ENCODE measurements around the gene CTNNBIP1.
A peak's percentile ranks its signal among the peaks of the same experiment; 100 is the strongest.

CTNNBIP1 gene

GRCh38 chr1:9910423-9911178 lies 532 bp upstream of the CTNNBIP1 start:
- Mint-ChIP-seq H3K4me3 (peak overlapping the region; percentile 94), H3K27ac (peak overlapping the region; percentile 95), H3K4me1 (ENCODE audit: low read depth) (peaks cover 30% of the 10 kb centered on the region), H3K27me3 (no peaks in the 10 kb centered on the region), H3K9me3 (no peaks in the 10 kb centered on the region), H3K36me3 (ENCODE audit: low read depth) (no peaks in the 10 kb centered on the region)

DNA sequence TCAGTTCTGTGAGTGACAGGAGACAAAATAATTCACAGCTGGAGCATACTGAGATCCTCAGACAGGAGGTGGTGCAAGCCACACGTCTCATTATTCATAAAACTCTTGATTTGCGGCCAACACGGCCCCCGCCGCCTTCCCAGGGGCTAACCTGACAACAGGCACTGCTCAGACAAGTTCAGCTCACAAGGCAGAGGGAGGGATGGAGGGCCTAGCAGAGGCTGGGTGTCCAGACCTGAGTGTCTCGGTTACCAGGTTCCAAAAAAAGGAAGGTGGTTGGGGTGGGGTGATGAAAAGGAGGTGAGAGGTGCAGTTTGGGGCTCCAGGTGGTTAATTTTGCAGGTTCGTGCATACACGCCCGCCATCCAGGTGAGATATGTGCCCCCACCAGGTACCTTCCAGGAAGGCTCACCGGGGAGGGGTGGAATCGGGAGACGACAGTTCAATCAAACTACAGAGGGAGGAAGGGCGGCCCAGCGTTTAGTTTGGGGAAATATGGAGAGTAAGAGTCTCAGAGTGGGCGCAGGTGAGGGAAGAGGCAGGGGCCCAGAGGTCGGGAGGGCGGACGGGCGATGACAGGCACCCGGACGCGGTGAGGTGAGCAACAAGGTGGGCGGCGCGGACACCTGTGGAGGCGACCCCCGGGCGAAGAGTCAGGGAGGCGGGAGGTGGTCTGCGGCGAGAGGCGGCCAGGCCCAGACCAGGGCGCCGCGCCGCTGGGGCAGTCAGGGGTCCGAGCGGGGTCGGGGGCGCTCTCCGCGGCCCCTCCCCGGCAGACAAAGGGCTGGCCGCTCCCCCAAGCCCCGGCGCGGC lies 629 bp downstream of the CTNNBIP1 start:
- Mint-ChIP-seq H3K36me3 (ENCODE audit: low read depth) (no peaks in the 10 kb centered on the region), H3K4me3 (peak overlapping the region; percentile 95), H3K27ac (peak overlapping the region; percentile 90), H3K9me3 (no peaks in the 10 kb centered on the region), H3K4me1 (ENCODE audit: low read depth) (peaks cover 42% of the 10 kb centered on the region), H3K27me3 (no peaks in the 10 kb centered on the region)

DNA sequence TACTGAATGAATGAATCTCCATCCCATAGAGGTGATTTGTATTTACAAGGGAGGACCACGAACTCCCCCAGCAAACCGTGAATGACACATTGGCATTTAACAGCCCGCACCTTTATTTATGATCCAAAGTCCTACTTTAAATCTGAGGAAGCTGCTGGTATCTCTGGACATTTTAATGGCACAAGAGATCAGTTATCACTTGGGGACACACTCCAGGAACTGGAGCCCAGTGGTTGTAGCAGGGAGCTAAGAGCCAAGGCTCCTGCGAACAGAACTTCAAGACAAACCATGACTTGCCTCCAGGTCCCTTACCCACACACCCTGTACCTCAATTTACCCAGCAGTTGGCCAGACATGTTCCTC lies 1.2 kb downstream of the CTNNBIP1 start:
- H3K9me3 Mint-ChIP-seq = no peaks in the 10 kb centered on the region
- no peaks in the 10 kb centered on the region for H3K27me3 Mint-ChIP-seq
- H3K4me1 Mint-ChIP-seq (ENCODE audit: low read depth) = peaks cover 48% of the 10 kb centered on the region
- no peaks in the 10 kb centered on the region for H3K36me3 Mint-ChIP-seq (ENCODE audit: low read depth)
- H3K4me3 Mint-ChIP-seq = peak overlapping the region; percentile 95
- peak overlapping the region; percentile 90 for H3K27ac Mint-ChIP-seq

DNA sequence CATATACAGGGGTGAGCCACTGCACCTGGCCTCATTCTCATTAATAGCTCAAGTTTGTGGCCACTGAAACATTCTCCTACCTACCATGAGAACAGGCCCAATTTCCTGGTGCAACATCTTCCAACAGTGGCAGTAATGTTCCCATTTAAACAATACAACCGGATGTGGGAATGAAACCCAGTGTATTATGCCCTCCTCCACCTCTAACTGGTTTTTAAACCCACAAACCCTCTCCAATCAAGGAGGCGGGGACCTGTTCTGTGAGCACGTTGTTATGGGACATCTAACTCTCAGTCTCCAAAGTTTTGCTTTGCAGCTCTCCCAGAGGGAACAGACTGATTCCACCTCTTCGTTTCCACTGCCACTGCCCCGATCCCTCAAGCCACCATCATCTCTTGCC lies 2.6 kb downstream of the CTNNBIP1 start:
- H3K36me3 Mint-ChIP-seq (ENCODE audit: low read depth) = no peaks in the 10 kb centered on the region
- H3K4me3 Mint-ChIP-seq = no peak overlapping the region
- no peaks in the 10 kb centered on the region for H3K9me3 Mint-ChIP-seq
- no peaks in the 10 kb centered on the region for H3K27me3 Mint-ChIP-seq
- H3K27ac Mint-ChIP-seq = no peak overlapping the region
- H3K4me1 Mint-ChIP-seq (ENCODE audit: low read depth) = peaks cover 49% of the 10 kb centered on the region

DNA sequence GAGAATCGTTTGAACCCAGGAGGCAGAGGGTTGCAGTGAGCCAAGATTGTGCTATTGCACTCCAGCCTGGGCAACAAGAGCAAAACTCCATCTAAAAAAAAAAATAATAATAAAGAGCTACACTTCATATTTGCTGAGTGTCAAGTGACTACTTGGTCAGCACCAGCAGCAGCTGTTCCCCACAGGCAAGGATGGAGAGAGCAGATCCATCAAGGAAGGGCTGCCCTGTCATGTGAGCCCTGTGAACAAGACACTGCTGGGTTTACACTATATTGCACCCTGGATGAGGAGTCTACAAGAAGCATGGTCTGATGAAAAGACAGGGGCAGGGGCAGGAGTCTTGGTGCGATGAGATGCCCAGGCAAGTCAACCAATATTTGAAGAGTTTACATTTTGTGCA lies 3.6 kb downstream of the CTNNBIP1 start:
- Mint-ChIP-seq H3K9me3 (no peaks in the 10 kb centered on the region), H3K27ac (no peak overlapping the region), H3K4me1 (ENCODE audit: low read depth) (peaks cover 43% of the 10 kb centered on the region), H3K4me3 (no peak overlapping the region), H3K27me3 (no peaks in the 10 kb centered on the region), H3K36me3 (ENCODE audit: low read depth) (no peaks in the 10 kb centered on the region)

GRCh38 chr1:9905010-9905409 lies 5.1 kb downstream of the CTNNBIP1 start:
- Mint-ChIP-seq H3K9me3 (no peaks in the 10 kb centered on the region), H3K4me1 (ENCODE audit: low read depth) (peaks cover 46% of the 10 kb centered on the region), H3K27me3 (no peaks in the 10 kb centered on the region), H3K27ac (peak overlapping the region; percentile 61), H3K36me3 (ENCODE audit: low read depth) (no peaks in the 10 kb centered on the region), H3K4me3 (no peak overlapping the region)

DNA sequence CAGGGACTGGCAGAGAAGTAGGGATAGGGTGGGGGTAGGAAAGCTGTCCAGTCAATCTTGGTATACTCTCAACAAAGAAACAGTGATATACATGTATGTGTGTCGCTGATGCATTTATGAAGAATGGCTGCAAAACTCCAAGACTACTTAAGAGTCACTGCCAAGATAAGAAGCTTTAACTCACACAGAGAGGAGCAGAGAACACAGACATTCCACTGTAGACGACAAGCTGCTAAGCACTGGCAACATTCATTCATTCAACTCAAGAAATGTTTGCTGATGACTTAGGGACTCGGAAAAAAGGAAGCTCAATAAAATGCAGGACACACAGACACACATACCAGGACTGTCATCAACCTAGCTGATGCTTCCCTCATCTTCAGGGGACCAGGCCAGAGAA lies 5.5 kb downstream of the CTNNBIP1 start:
- Mint-ChIP-seq H3K4me3 (no peak overlapping the region), H3K27me3 (no peaks in the 10 kb centered on the region), H3K4me1 (ENCODE audit: low read depth) (peaks cover 47% of the 10 kb centered on the region), H3K27ac (no peak overlapping the region), H3K9me3 (no peaks in the 10 kb centered on the region), H3K36me3 (ENCODE audit: low read depth) (no peaks in the 10 kb centered on the region)

- peaks cover 41% of the 10 kb centered on the region for H3K4me1 Mint-ChIP-seq (ENCODE audit: low read depth)
- no peaks in the 10 kb centered on the region for H3K36me3 Mint-ChIP-seq (ENCODE audit: low read depth)
Observed at GRCh38 chr1:9903801-9904527, 6.1 kb downstream of the CTNNBIP1 start.

DNA sequence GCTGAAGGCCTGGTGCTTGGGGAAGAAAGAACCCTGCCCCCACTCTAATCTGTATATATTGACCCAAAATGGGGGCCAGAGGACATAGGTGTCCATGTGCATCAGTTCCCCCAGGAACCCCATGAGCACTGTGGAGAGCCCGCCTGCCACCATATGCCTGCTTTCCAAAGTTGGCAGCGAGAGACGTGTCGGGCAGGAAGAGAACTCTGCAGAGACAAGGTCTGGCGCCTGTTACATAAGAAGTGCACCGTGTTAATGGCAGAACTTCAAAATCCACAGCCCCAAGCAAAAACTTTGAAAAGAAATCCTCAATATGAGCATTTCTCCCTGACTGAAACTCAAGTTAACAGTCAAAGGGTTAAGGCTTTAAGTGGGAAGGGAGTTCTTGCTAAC lies 8.0 kb downstream of the CTNNBIP1 start:
- Mint-ChIP-seq H3K27ac (no peak overlapping the region), H3K4me1 (ENCODE audit: low read depth) (peaks cover 35% of the 10 kb centered on the region), H3K27me3 (no peaks in the 10 kb centered on the region)

More at GRCh38 chr1:9903801-9904527, 6.1 kb downstream of the CTNNBIP1 start:
- Mint-ChIP-seq H3K4me3 (no peak overlapping the region), H3K27me3 (no peaks in the 10 kb centered on the region), H3K9me3 (no peaks in the 10 kb centered on the region), H3K27ac (peak overlapping the region; percentile 9)

DNA sequence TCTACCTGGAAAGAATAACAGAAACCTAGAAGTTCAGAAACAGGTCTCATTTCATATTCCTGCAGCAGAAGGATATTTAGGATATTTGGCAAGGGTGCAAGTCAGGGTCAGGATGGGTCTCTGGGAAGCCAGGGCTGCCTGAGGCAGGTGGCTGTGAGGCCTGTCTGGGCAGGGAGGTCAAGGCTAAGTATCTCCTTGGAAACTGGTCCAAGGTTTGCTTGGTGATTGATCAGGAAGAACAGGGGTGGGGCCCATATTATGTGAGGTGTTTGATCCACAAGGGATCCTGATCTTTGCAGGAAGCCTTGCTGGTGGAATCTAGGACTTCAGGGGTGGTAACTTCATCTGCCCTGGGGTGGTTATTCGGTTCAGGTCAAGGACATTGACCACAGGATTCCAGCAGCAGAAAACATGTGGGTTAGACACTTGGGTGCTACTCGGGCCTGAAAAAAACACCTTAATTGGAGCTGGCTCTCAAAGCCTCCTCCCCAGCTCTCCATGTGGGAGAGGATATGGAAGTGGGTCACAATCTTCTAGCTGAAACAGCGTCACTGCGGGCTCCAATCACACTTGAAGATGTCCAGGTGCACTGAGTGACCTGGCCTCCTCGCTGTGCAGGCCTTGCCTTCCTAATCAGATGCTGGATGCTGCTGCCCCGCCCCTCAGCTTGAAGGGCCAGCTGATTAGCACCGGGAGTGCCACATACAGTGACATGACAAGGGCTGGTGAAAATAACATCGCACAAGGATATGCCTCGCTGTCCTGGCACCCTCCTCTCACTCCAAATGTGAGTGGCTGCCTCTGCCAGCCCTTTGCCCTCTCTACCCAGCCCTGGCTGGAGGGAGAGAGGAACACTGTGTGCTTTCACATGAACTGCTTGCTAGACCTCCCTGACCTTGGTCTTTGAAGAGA lies 8.7 kb downstream of the CTNNBIP1 start:
- no peak overlapping the region for H3K27ac Mint-ChIP-seq
- H3K36me3 Mint-ChIP-seq (ENCODE audit: low read depth) = no peaks in the 10 kb centered on the region
- no peaks in the 10 kb centered on the region for H3K27me3 Mint-ChIP-seq
- no peaks in the 10 kb centered on the region for H3K9me3 Mint-ChIP-seq
- peaks cover 35% of the 10 kb centered on the region for H3K4me1 Mint-ChIP-seq (ENCODE audit: low read depth)
- no peak overlapping the region for H3K4me3 Mint-ChIP-seq

More for the DNA sequence above, 8.0 kb downstream of the CTNNBIP1 start:
- Mint-ChIP-seq H3K9me3 (no peaks in the 10 kb centered on the region), H3K4me3 (no peak overlapping the region), H3K36me3 (ENCODE audit: low read depth) (no peaks in the 10 kb centered on the region)

DNA sequence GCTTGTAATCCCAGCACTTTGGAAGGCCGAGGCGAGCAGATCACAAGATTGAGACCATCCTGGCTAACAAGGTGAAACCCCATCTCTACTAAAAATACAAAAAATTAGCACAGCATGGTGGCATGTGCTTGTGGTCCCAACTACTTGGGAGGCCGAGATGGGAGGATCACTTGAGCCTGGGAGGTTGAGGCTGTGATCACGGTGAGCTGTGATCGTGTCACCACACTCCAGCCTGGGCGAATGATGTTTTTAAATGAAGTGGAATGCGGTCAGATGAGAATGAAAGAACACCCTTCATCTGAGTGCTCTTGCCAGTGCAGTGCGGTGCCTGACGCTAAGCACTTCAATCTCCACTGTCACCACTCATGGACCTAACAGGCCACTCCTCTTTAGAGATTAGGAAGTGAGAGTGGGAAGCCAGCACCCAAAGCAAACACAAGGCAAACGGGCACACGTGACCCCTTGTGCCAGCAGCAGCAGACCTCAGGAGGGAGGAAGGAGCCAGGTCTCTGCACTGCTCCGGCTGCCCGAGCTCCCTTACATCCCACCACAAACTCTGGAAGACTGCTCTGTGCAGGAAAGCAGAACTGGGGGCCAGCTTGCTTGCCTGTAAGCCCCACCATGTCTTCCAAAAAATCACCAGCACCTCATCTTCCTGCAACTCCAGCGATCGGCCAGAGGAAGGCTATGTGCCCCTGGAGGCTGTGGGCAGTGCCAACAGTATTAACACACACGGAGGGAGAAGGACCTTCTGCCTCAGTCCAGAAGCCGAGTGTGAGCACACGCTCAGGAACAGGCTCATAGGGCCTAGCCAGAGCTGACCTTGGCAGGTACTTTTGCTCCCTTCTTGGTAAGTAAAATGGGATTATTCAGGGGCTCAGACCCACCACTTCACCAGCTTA lies 9.7 kb downstream of the CTNNBIP1 start:
- Mint-ChIP-seq H3K27ac (no peak overlapping the region), H3K4me3 (peak overlapping the region; percentile 6), H3K4me1 (ENCODE audit: low read depth) (peaks cover 32% of the 10 kb centered on the region)

GRCh38 chr1:9894115-9894514 lies 16.0 kb downstream of the CTNNBIP1 start:
- Mint-ChIP-seq H3K4me1 (ENCODE audit: low read depth) (peaks cover 19% of the 10 kb centered on the region), H3K36me3 (ENCODE audit: low read depth) (no peaks in the 10 kb centered on the region), H3K4me3 (no peak overlapping the region), H3K27me3 (no peaks in the 10 kb centered on the region), H3K27ac (no peak overlapping the region), H3K9me3 (no peaks in the 10 kb centered on the region)

More for the DNA sequence above, 9.7 kb downstream of the CTNNBIP1 start:
- Mint-ChIP-seq H3K27me3 (no peaks in the 10 kb centered on the region), H3K9me3 (no peaks in the 10 kb centered on the region), H3K36me3 (ENCODE audit: low read depth) (no peaks in the 10 kb centered on the region)

All from stimulated activated naive CD8-positive, alpha-beta T cell treated with anti-CD3 and anti-CD28 coated beads, Interleukin-15, Interleukin-2, amounts not matched to agents 100 ng/mL and 50 ng/mL, for 24 hours (primary cell).